HEK293 (cell line): ENCODE data around the gene FXYD3.

Experiments used
- CTCF ChIA-PET: fragments of 350-600 bp; formaldehyde crosslinking; extraction: SDS; loops from one replicate; lab custom pipeline; 2021; ENCODE audit warnings: antibody characterized with exemption; lab: Yijun Ruan, JAX
- POLR2A ChIA-PET: fragments of 300-600 bp; formaldehyde crosslinking; extraction: SDS; loops from one replicate; lab custom pipeline; 2020; ENCODE audit warnings: antibody characterized with exemption, inconsistent platforms; lab: Yijun Ruan, JAX
- H3K27ac ChIP-seq: fragments of 200-500 bp; sonication (Bioruptor generic); 2 replicates; pipeline ENCODE4 v1.5.1; 2014; ENCODE audit warnings: low read depth, low read length, control low read depth, inconsistent platforms; ENCODE audit errors: extremely low read depth
- H3K36me3 ChIP-seq, 2 experiments: fragments of 200-500 bp in 1 of 2; sonication (Bioruptor generic) in 1 of 2; 1 replicate in 1 of 2; 2 replicates in 1 of 2; pipeline ENCODE4 v1.5.1; 2014 to 2017; ENCODE audit warnings: inconsistent platforms in 2 of 2, low read length in 2 of 2; ENCODE audit not compliant: control insufficient read depth in 2 of 2, insufficient read depth in 1 of 2
- H3K4me1 ChIP-seq: fragments of 200-500 bp; sonication (Bioruptor generic); 2 replicates; pipeline ENCODE4 v1.5.1; 2014; ENCODE audit warnings: mild to moderate bottlenecking, low read length, inconsistent platforms; ENCODE audit not compliant: control insufficient read depth, insufficient read depth
- H3K4me3 ChIP-seq: 2 replicates; pipeline ENCODE4 v1.5.1; 2011; ENCODE audit warnings: low read depth, mild to moderate bottlenecking, control low read depth, low read length, moderate library complexity
- H3K9me3 ChIP-seq: fragments of 200-500 bp; sonication (Bioruptor generic); 2 replicates; pipeline ENCODE4 v1.5.1; 2014; ENCODE audit warnings: low read depth, low read length, inconsistent platforms; ENCODE audit not compliant: control insufficient read depth, insufficient read depth
- CTCF ChIP-seq: fragments of 450-650 bp; formaldehyde crosslinking; IDR thresholded peaks from 2 replicates; pipeline ENCODE4 v1.5.1; 2016; ENCODE audit warnings: missing biosample characterization, missing genetic modification characterization
- GFI1B ChIP-seq: fragments of 450-650 bp; formaldehyde crosslinking; IDR thresholded peaks from 2 replicates; pipeline ENCODE4 v1.5.1; 2016; ENCODE audit warnings: missing biosample characterization, missing genetic modification characterization
- GLI4 ChIP-seq: fragments of 450-650 bp; formaldehyde crosslinking; IDR thresholded peaks from 2 replicates; pipeline ENCODE4 v1.5.1; 2016; ENCODE audit warnings: missing biosample characterization, missing genetic modification characterization
- PRDM10 ChIP-seq: fragments of 450-650 bp; formaldehyde crosslinking; IDR thresholded peaks from 2 replicates; pipeline ENCODE4 v1.5.1; 2016; ENCODE audit warnings: missing biosample characterization, missing genetic modification characterization
- WT1 ChIP-seq: fragments of 450-650 bp; formaldehyde crosslinking; IDR thresholded peaks from 2 replicates; pipeline ENCODE4 v1.5.1; 2016; ENCODE audit warnings: missing biosample characterization, missing genetic modification characterization
- ZBTB6 ChIP-seq: fragments of 450-650 bp; formaldehyde crosslinking; IDR thresholded peaks from 2 replicates; pipeline ENCODE4 v1.5.1; 2017; ENCODE audit warnings: missing biosample characterization, missing genetic modification characterization
- ZFHX2 ChIP-seq: fragments of 450-650 bp; formaldehyde crosslinking; conservative IDR thresholded peaks from 2 replicates; pipeline ENCODE4 v1.5.1; 2016; ENCODE audit warnings: missing biosample characterization, missing genetic modification characterization
- ZFP41 ChIP-seq: fragments of 450-650 bp; formaldehyde crosslinking; IDR thresholded peaks from 2 replicates; pipeline ENCODE4 v1.5.1; 2016; ENCODE audit warnings: missing biosample characterization, missing genetic modification characterization, borderline replicate concordance
- ZNF16 ChIP-seq: fragments of 450-650 bp; formaldehyde crosslinking; IDR thresholded peaks from 2 replicates; pipeline ENCODE4 v1.5.1; 2016; ENCODE audit warnings: low read depth, missing biosample characterization, missing genetic modification characterization
- ZNF324 ChIP-seq: fragments of 450-650 bp; formaldehyde crosslinking; IDR thresholded peaks from 2 replicates; pipeline ENCODE4 v1.5.1; 2016; ENCODE audit warnings: missing biosample characterization, missing genetic modification characterization
- ZNF423 ChIP-seq: fragments of 450-650 bp; formaldehyde crosslinking; IDR thresholded peaks from 2 replicates; pipeline ENCODE4 v1.5.1; 2016; ENCODE audit warnings: missing biosample characterization, missing genetic modification characterization
- ZNF433 ChIP-seq: fragments of 450-650 bp; formaldehyde crosslinking; IDR thresholded peaks from 2 replicates; pipeline ENCODE4 v1.5.1; 2016; ENCODE audit warnings: missing biosample characterization, missing genetic modification characterization, low read depth
- ZNF560 ChIP-seq: fragments of 450-650 bp; formaldehyde crosslinking; IDR thresholded peaks from 2 replicates; pipeline ENCODE4 v1.5.1; 2017; ENCODE audit warnings: missing biosample characterization, missing genetic modification characterization, borderline replicate concordance
- ZNF585B ChIP-seq: fragments of 450-650 bp; formaldehyde crosslinking; IDR thresholded peaks from 2 replicates; pipeline ENCODE4 v1.5.1; 2016; ENCODE audit warnings: missing biosample characterization, missing genetic modification characterization
- ZNF670 ChIP-seq: fragments of 450-650 bp; formaldehyde crosslinking; IDR thresholded peaks from 2 replicates; pipeline ENCODE4 v1.5.1; 2016; ENCODE audit warnings: missing biosample characterization, missing genetic modification characterization, low read depth
- ZNF76 ChIP-seq: fragments of 450-650 bp; formaldehyde crosslinking; IDR thresholded peaks from 2 replicates; pipeline ENCODE4; 2016; ENCODE audit warnings: low read depth, missing biosample characterization, missing genetic modification characterization, borderline replicate concordance
- ZNF777 ChIP-seq: fragments of 450-650 bp; formaldehyde crosslinking; IDR thresholded peaks from 2 replicates; pipeline ENCODE4 v1.5.1; 2017; ENCODE audit warnings: missing biosample characterization, missing genetic modification characterization, borderline replicate concordance
- ZNF830 ChIP-seq: fragments of 450-650 bp; IDR thresholded peaks from 2 replicates; pipeline ENCODE4 v1.5.0; 2018; ENCODE audit warnings: missing biosample characterization, missing genetic modification characterization, low read depth, mild to moderate bottlenecking, moderate library complexity
- ZNF837 ChIP-seq: fragments of 450-650 bp; formaldehyde crosslinking; IDR thresholded peaks from 2 replicates; pipeline ENCODE4 v1.5.1; 2016; ENCODE audit warnings: missing biosample characterization, missing genetic modification characterization
- ZSCAN23 ChIP-seq: fragments of 450-650 bp; formaldehyde crosslinking; IDR thresholded peaks from 2 replicates; pipeline ENCODE4 v1.5.1; 2016; ENCODE audit warnings: missing biosample characterization, missing genetic modification characterization
- ZSCAN4 ChIP-seq: fragments of 450-650 bp; formaldehyde crosslinking; IDR thresholded peaks from 2 replicates; pipeline ENCODE4 v1.5.1; 2017; ENCODE audit warnings: missing biosample characterization, missing genetic modification characterization

Gene FXYD3

GRCh38 chr19:35077411-35078223 lies 38.0 kb upstream of the FXYD3 start (continued):
- TF ChIP-seq ZFP41 (no peak), ZNF585B (tag by site-specific recombination) (no peak)

- TF ChIP-seq ZNF777 (tag by site-specific recombination) (no peak), ZFHX2 (0 out of 2 replicates have a peak, but pooled peaks have one; percentile 8), ZNF560 (tag by site-specific recombination) (no peak)
- ChIA-PET POLR2A (no interaction called here), CTCF (interaction anchor here (2.2 to 6.5 kb wide), 4 partner anchors 10 to 35 kb away, joined by 13 to 54 read pairs (median 17); no protein-coding TSS in a partner anchor)
- Histone ChIP-seq H3K9me3 (no peaks in the 10 kb centered on the region; the same call in 1 of the 2 replicates), H3K27ac (no peak overlapping the region), H3K4me3 (no peak overlapping the region), H3K4me1 (no peaks in the 10 kb centered on the region), H3K36me3 (no peaks in the 10 kb centered on the region)
Measured at GRCh38 chr19:35079826-35080225, 35.8 kb upstream of the FXYD3 start.

- no peaks in the 10 kb centered on the region for H3K4me1 ChIP-seq
- TF ChIP-seq ZNF76 (tag by site-specific recombination) = no peak
- TF ChIP-seq WT1 (tag by site-specific recombination) = no peak
- TF ChIP-seq GLI4 (tag by site-specific recombination) = no peak
- TF ChIP-seq CTCF (tag by site-specific recombination) = peak; percentile 23; the same call in 1 of the 2 replicates
- TF ChIP-seq ZNF16 (tag by site-specific recombination) = no peak
- no peaks in the 10 kb centered on the region for H3K36me3 ChIP-seq
- no peak overlapping the region for H3K27ac ChIP-seq
- H3K9me3 ChIP-seq = no peaks in the 10 kb centered on the region; the same call in 1 of the 2 replicates
- no peak overlapping the region for H3K4me3 ChIP-seq
- ChIA-PET CTCF (interaction anchor here (0.6 to 6.5 kb wide), 9 partner anchors 10 to 61 kb away, joined by 3 to 54 read pairs (median 12); no protein-coding TSS in a partner anchor), POLR2A (no interaction called here)
Measured at GRCh38 chr19:35080613-35081170, 34.9 kb upstream of the FXYD3 start.

GRCh38 chr19:35081201-35081600 lies 34.4 kb upstream of the FXYD3 start:
- H3K27ac ChIP-seq = no peak overlapping the region
- H3K9me3 ChIP-seq = no peaks in the 10 kb centered on the region; the same call in 1 of the 2 replicates
- ChIA-PET POLR2A (no interaction called here), CTCF (interaction anchor here (0.6 to 6.5 kb wide), 10 partner anchors 9 to 60 kb away, joined by 3 to 54 read pairs (median 8); no protein-coding TSS in a partner anchor)
- H3K4me3 ChIP-seq = no peak overlapping the region
- no peaks in the 10 kb centered on the region for H3K4me1 ChIP-seq
- no peaks in the 10 kb centered on the region for H3K36me3 ChIP-seq
- no peak for TF ChIP-seq ZNF837 (tag by site-specific recombination)
- no peak for TF ChIP-seq ZNF324 (tag by site-specific recombination)
- no peak for TF ChIP-seq ZSCAN4 (tag by site-specific recombination)
- no peak for TF ChIP-seq ZNF670 (tag by site-specific recombination)
- TF ChIP-seq ZNF830 = no peak
- TF ChIP-seq ZSCAN23 (tag by site-specific recombination) = no peak
- TF ChIP-seq ZNF433 (tag by site-specific recombination) = no peak
- TF ChIP-seq ZBTB6 (tag by site-specific recombination) = no peak
- no peak for TF ChIP-seq PRDM10 (tag by site-specific recombination)
- no peak for TF ChIP-seq ZNF423
- TF ChIP-seq GFI1B (tag by site-specific recombination) = no peak
